H1 (cell line): ENCODE data around the gene AKR7A2. TPM values are rescaled to one million over a fixed set of nuclear protein-coding genes. Genes with fewer than 3 reads are reported as not detected.

Source experiments
- ATF3 ChIP-seq: IDR thresholded peaks from 2 replicates; pipeline ENCODE4 v1.6.1; 2011; ENCODE audit warnings: low read depth, mild to moderate bottlenecking, low read length; ENCODE audit not compliant: insufficient read depth
- CEBPB ChIP-seq: IDR thresholded peaks from 2 replicates; pipeline ENCODE4 v1.6.1; 2012; ENCODE audit warnings: low read depth, low read length
- EP300 ChIP-seq, 2 experiments: IDR thresholded peaks; 1 replicate in 1 of 2; 2 replicates in 1 of 2; pipeline ENCODE4 v1.6.1; 2011 to 2012; ENCODE audit warnings: low read depth in 2 of 2, low read length in 2 of 2, mild to moderate bottlenecking in 2 of 2, borderline replicate concordance in 1 of 2, inconsistent platforms in 1 of 2, moderate library complexity in 1 of 2
- FOSL1 ChIP-seq: IDR thresholded peaks from 2 replicates; pipeline ENCODE4 v1.6.1; 2011; ENCODE audit warnings: mild to moderate bottlenecking, low read depth, low read length, moderate library complexity; ENCODE audit not compliant: insufficient read depth
- MAFK ChIP-seq: IDR thresholded peaks from 2 replicates; pipeline ENCODE4 v1.6.1; 2012; ENCODE audit warnings: low read depth, mild to moderate bottlenecking, improper control_type of control experiment, low read length
- NANOG ChIP-seq: IDR thresholded peaks from 2 replicates; pipeline ENCODE4 v1.6.1; 2011; ENCODE audit warnings: low read length, low read depth, mild to moderate bottlenecking, inconsistent platforms; ENCODE audit not compliant: insufficient read depth, poor library complexity, severe bottlenecking
- PHF8 ChIP-seq: fragments of 200-600 bp; sonication (generic); conservative IDR thresholded peaks from 2 replicates; pipeline ENCODE4 v1.7.1; 2012; ENCODE audit warnings: low read depth, mild to moderate bottlenecking, inconsistent platforms, low read length, moderate library complexity
- RAD21 ChIP-seq, 2 experiments: IDR thresholded peaks in 1 of 2; conservative IDR thresholded peaks in 1 of 2; 2 replicates each; pipeline ENCODE4 v1.6.1; 2011; ENCODE audit warnings: low read depth in 2 of 2, low read length in 2 of 2, improper control_type of control experiment in 1 of 2, inconsistent platforms in 1 of 2, mild to moderate bottlenecking in 1 of 2, moderate library complexity in 1 of 2
- SIN3A ChIP-seq, 2 experiments: IDR thresholded peaks in 1 of 2; conservative IDR thresholded peaks in 1 of 2; 2 replicates each; pipeline ENCODE4 v1.6.1; 2011 to 2012; ENCODE audit warnings: low read length in 2 of 2, improper control_type of control experiment in 1 of 2, low read depth in 1 of 2, mild to moderate bottlenecking in 1 of 2
- SP4 ChIP-seq: IDR thresholded peaks from 2 replicates; pipeline ENCODE4 v1.6.1; 2012; ENCODE audit warnings: low read length, inconsistent platforms
- TCF12 ChIP-seq: IDR thresholded peaks from 2 replicates; pipeline ENCODE4 v1.6.1; 2011; ENCODE audit warnings: low read depth, mild to moderate bottlenecking, low read length
- polyA plus RNA-seq, 7 experiments: library from polyadenylated mRNA; depleted of rRNA in 3 of 7; stranded (reverse) in 5 of 7; unstranded in 2 of 7; fragments of >200 nt in 5 of 7; fragments of 200-250 nt in 2 of 7; gene quantifications; 1 replicate in 5 of 7; 2 replicates in 1 of 7; 4 replicates in 1 of 7; pipeline versions ENCODE4 v1.2.1 to v1.2.3, GENCODE V29; 2011 to 2013; ENCODE audit warnings: missing spikeins in 2 of 7, mixed read lengths in 2 of 7
- total RNA-seq: library from RNA; stranded (reverse); fragmentation: NEBNext Ultra II Directional; extraction: Animal tissue kit (Norgen Biotek cat#: 25700); gene quantifications from 2 replicates; pipeline ENCODE4 v1.2.1, GENCODE V29; 2021

Gene AKR7A2
- total and polyA plus RNA-seq, 2 of the 8 experiments (the other 6 are each of a cell fraction or from before 2014, with no cell fraction given), result 32.0 to 48.3 TPM

GRCh38 chr1:19311931-19312781 is at the start of gene AKR7A2, which contains the start of gene SLC66A1 (continued):
- no peak for TF ChIP-seq EP300 (IDR thresholded peaks at IDR 0.05; ENCODE audit: borderline replicate concordance in 1 of 2, low read depth in 2 of 2, low read length in 2 of 2)
- TF ChIP-seq PHF8, result peak; percentile 66; the same call in 1 of the 2 replicates
- 0 out of 2 replicates have a peak, but pooled peaks have one; percentile 16 for TF ChIP-seq ATF3
- TF ChIP-seq SIN3A (conservative IDR thresholded peaks at IDR 0.05 in 1 of 2, IDR thresholded peaks at IDR 0.05 in 1 of 2; ENCODE audit: low read depth in 1 of 2, low read length in 2 of 2), result peak in 1 of 2 experiments; percentile 34; a peak in 2 of 4 replicates
- TF ChIP-seq SP4, result no peak
- TF ChIP-seq CEBPB, result no peak
- TF ChIP-seq RAD21 (IDR thresholded peaks at IDR 0.05 in 1 of 2, conservative IDR thresholded peaks at IDR 0.05 in 1 of 2; ENCODE audit: low read depth in 2 of 2, low read length in 2 of 2), result no peak
- no peak for TF ChIP-seq MAFK
- TF ChIP-seq TCF12, result no peak
- no peak for TF ChIP-seq FOSL1
- no peak for TF ChIP-seq NANOG
